ENCODE results near the gene PTPRJ. TPM values are rescaled to one million over a fixed set of nuclear protein-coding genes. Genes with fewer than 3 reads are reported as not detected.

PTPRJ gene
- total and polyA plus RNA-seq, 2 donors (not counting 1 experiment from before 2014, with no cell fraction given), result 11.2 to 20.0 TPM

DNA sequence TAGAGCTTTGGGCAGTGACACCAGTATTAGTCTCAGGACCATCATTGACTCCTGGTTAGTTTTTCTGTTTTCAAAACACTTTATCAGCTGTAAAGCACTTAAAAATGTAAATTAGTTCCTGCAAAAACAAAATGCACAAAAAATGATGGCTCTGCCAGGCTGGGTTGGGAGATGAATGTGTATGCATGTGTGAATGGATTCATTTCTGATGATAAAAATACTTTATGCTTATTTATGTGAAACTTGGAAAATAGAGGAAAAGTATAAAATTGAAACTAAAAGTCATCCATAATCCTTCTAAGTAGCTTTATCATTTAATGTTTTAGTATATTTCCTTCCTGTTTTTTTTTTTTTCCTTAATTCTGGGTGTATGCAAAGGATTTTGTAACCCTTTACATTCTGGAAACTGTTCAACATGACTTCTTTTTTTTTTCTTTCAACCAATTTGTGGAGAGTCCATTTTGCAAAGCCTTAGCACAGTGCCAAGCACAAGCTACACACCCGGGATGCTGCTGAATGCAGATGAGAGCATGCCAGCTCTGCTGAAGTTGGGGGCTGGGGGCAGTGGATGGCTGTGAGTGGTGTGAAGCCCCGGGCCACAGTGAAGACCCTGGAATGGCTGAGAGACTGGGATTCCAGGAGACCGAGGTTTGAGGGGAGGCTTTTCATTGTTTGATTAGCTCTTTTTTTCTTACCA is 37.6 kb downstream of the PTPRJ start:
- intact Hi-C loops (cut with micrococcal nuclease), result no loop called here
- H3K27me3 Mint-ChIP-seq, result no peaks in the 10 kb centered on the region
- H3K4me3 Mint-ChIP-seq, result no peak overlapping the region
- H3K9me3 Mint-ChIP-seq (ENCODE audit: insufficient read depth), result no peaks in the 10 kb centered on the region
- H3K4me1 Mint-ChIP-seq, result peaks cover 86% of the 10 kb centered on the region
- Histone ChIP-seq H3K36me3 (replicated peaks in 1 of 2; ENCODE audit: control extremely low read depth in 1 of 2, control insufficient read depth in 1 of 2, extremely low read depth in 1 of 2, insufficient read depth in 2 of 2, low read length in 1 of 2) (no peaks in the 10 kb centered on the region), H3K9ac (ENCODE audit: low read length) (no peak overlapping the region), H4K20me1 (ENCODE audit: control insufficient read depth, insufficient read depth, low read length, poor library complexity, severe bottlenecking) (peaks cover 4% of the 10 kb centered on the region), H2AFZ (ENCODE audit: insufficient read depth, low read depth, low read length, poor library complexity, severe bottlenecking) (no peak overlapping the region), H3K9me3 (ENCODE audit: control extremely low read depth in 1 of 3, control insufficient read depth in 2 of 3, insufficient read depth in 1 of 3, low read length in 2 of 3) (no peaks in the 10 kb centered on the region), H3K4me1 (ENCODE audit: control insufficient read depth in 2 of 2, insufficient read depth in 2 of 2, low read length in 2 of 2) (peaks cover 73 to 96% of the 10 kb centered on the region in 2 donors), H3K79me2 (ENCODE audit: control insufficient read depth, insufficient read depth, low read length) (peaks cover 96% of the 10 kb centered on the region), H3K27me3 (replicated peaks in 1 of 4; ENCODE audit: control extremely low read depth in 1 of 4, control insufficient read depth in 3 of 4, insufficient read depth in 4 of 4, low read length in 3 of 4) (no peaks in the 10 kb centered on the region), H3K4me2 (replicated peaks; ENCODE audit: low read depth, low read length, poor library complexity, severe bottlenecking) (peak overlapping the region; percentile 38), H3K4me3 (ENCODE audit: control extremely low read depth in 1 of 5, extremely low read depth in 1 of 5, insufficient read depth in 1 of 5, low read depth in 2 of 5, low read length in 4 of 5) (no peak overlapping the region), H3K27ac (ENCODE audit: low read length in 2 of 2) (no peak overlapping the region)
- TF ChIP-seq EZH2 (IDR thresholded peaks at IDR 0.05; ENCODE audit: borderline replicate concordance, insufficient read depth, low read depth, low read length, poor library complexity, severe bottlenecking) (no peak), CTCF (IDR thresholded peaks at IDR 0.05) (no peak)
- ChIA-PET CTCF (interaction anchor here (1.0 to 2.0 kb wide), 6 partner anchors 15 to 91 kb away, joined by 3 to 10 read pairs (median 6); no protein-coding TSS in a partner anchor), POLR2A (interaction anchor here (0.5 to 1.2 kb wide), 3 partner anchors 15 to 91 kb away, joined by 3 to 4 read pairs (median 4); no protein-coding TSS in a partner anchor)
- H3K27ac Mint-ChIP-seq, result peak overlapping the region; percentile 65
- DNase-seq, result no peak
- no peak for ATAC-seq (ENCODE audit: low read depth)
- WGBS (ENCODE audit: insufficient coverage), result 57% methylated on average over 1 of the region's 3 CpGs
